GM12873 (cell line): Measurements from ENCODE around the gene DGCR2.

ENCODE experiments used
- CTCF ChIP-seq: IDR thresholded peaks from 2 replicates; pipeline ENCODE4 v1.5.1; 2012; ENCODE audit warnings: low read depth, mild to moderate bottlenecking, moderate library complexity, low read length, control low read depth; ENCODE audit not compliant: insufficient read depth; ENCODE audit errors: missing control alignments

The DGCR2 gene

GRCh38 chr22:19040391-19040861 lies 81.8 kb downstream of the DGCR2 start:
- TF ChIP-seq CTCF = no peak

- no peak for TF ChIP-seq CTCF
Measured at GRCh38 chr22:19039796-19040280, 82.4 kb downstream of the DGCR2 start.

- TF ChIP-seq CTCF = no peak
Measured at GRCh38 chr22:19039448-19039780, 82.8 kb downstream of the DGCR2 start.

- TF ChIP-seq CTCF = no peak
Measured at GRCh38 chr22:19038728-19039447, 83.3 kb downstream of the DGCR2 start.

- no peak for TF ChIP-seq CTCF
Measured at GRCh38 chr22:19038164-19038546, 84.1 kb downstream of the DGCR2 start.

- TF ChIP-seq CTCF = no peak
Measured at GRCh38 chr22:19037282-19038163, 84.7 kb downstream of the DGCR2 start.
